GM21717 (cell line): ENCODE data around the gene CLRN2.
"Not testable (repeated sequence)": the region's sequence is repeated elsewhere in the genome, so short reads cannot be mapped to it uniquely, and the experiment has no call there.

Source experiments
- ATAC-seq: cut with Tn5 transposase; IDR thresholded peaks from one replicate; pipeline ENCODE4 v1.9.1; 2021; ENCODE audit warnings: mild to moderate bottlenecking, moderate library complexity; ENCODE audit not compliant: unreplicated experiment

CLRN2 gene

DNA sequence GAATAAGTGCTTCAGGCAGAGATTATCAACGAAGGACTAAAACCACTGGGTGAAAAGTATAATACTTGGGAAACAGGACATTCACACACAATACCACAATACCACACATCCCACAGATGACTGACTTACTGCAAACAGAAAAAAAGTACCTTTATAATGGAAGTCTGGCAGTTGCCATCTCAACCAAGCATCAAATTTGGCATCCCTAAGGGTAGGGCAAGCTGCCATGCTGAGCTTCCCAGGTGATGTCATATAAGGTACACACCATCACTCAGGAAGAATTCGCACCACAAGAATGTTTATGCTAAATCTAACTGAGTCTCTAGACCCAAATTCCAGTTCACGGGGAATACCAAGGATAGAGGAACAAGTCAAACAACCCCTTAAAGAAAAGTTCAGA, 12.2 kb upstream of the CLRN2 start:
- no peak for ATAC-seq

DNA sequence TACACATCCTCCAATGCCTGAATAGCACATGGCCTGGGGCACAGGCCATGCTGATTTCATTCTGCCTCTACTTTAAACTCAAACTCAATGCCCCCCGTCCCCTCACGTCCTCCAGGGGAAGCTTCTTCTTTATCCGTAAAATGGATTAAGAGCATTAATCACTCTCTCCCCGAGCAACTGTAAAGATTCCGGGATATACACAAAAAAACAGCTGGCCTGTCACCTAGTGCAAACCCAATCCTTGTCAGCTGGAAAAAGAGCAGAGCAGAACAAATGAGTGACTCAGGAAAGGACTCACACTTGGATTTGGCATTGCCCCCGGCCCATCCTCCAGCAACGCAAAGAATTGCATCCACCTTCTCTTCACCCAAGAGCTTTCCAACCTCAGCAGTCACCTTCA, 10.9 kb upstream of the CLRN2 start:
- no peak for ATAC-seq

DNA sequence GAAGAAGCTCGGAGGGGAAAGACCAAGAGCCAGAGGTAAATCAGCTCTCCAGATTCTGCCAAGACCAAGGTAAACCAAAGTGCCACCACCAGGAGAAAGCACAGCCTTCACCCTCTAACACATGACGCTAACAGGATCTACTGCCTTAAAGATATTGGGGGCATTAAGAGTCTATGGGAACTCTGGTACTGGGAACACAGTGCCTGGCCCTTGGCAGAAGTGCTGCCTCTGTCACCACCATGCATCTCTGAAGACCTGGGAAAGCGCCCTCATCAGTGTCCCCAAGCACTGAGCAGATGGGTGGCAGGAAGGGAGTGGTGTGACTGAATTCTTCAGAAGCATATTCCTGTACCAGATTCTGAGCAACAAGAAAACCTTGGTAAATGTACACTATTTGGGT, 4.4 kb upstream of the CLRN2 start:
- ATAC-seq: no peak

DNA sequence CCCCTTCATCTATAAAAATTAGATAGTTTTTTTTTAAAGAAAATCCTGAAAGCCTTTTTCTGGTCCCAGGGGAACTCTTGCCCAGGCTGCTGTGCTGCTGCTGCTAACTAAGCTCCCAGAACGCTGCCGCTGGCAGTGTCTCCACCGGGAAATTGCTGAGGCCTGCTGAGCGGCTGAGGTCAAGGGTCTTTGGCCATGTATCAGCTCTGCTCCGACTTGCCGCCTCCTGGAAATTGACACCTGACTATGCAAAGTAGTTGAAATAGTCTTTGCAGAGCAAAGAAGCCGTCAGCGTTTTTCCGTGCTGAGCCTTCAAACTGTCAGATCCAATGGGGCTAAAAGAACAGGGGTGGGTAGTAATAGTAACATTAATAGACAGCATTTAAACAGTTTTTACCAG, 3.9 kb upstream of the CLRN2 start:
- no peak for ATAC-seq

DNA sequence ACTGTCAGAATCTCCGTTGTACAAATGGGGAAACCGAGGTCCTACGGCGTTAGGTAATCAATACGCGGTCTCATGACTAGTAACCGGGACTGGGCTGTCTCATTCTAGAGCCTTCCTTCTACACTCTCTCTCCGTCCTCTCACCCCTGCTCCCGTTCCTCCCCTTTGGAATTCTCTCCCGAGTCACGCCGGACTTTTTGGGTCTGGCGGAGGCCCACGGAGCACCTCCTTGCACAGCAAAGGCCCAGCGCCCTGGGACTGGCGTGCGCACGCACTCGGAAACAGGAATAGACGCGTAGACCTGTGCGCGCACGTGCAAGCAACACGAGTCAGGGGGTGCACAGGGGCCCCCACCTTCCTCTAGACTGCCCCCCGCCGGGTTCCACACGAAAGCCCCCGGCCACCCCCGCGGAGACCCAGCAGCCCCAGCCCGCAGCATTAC, 3.4 kb upstream of the CLRN2 start:
- ATAC-seq: peak; percentile 67

DNA sequence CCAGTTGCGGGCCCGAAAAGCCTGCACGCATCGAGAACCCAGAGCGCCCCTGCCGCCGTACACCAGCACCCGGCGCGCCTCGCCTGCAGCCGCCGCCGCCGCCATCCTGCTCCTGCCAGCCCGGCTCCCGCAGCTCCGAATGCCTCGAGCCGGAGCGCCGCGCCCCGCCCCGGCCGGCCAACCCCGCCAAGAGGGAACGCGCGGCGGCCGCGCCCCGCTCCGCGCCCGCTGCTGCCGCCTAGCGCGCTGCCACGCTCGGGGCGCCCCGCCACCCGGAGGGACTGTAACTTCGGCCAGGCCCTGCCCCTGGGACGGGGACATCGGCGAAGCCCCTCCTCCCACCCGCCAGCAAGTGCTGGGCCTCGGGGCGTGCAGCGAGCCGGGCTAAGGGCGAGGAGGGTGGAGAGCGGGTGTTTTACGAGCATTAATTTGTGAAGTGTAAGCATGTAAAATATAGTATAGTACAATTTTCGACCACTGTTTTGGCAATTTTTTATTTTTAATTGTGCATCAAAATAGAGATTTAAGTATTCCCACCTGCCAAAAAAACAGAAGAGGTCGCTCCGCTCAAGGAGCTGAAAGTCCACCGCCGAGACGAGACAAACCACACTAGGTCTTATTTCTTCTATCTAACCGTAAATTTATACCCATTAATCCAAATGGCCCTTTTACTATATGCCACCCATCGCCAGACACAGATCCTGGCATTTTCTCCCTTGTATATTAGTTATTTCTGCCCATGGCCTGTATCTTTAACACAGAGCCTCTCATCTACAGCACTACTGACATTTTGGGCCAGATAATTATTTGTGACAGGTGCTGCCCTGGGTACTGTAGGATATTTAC, 2.8 kb upstream of the CLRN2 start, which contains the start of gene QDPR:
Gene QDPR, minus strand, starts transcription at position 141 of the 846 bp plus-strand sequence. Its CDS starts 36 bp downstream, at position 105.
- ATAC-seq: peak; percentile 97

DNA sequence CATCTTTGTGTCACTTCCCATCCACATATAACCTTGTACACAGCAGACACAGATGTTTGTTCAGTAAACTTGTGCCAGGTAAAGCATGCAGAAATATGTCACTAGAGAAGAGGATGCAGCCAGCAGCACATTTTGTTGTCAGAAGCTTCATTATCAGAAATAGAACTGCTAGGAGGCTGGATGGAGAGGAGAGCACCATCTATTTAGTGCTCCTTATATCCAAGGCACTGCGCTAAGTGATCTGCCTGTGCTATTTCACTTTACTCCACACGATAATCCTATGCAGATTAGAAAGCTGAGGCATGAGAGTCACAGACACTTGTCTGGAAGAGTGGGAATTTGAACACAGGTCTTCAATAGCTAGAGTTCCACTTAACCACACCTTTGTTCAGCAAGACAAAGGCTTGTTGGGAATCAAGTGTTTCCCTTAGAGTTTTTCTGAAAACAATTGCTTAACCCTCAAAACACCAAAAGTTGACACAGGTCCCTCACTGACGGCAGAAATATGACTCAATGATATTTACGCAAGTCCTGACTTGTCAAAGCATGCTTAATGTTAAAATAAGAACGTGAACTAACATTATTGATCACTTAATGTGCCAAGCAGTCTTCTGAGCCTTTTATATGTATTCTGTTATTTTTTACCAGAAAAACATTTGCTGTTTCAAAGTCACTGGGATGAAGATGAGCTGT, 1.8 kb upstream of the CLRN2 start:
- no peak for ATAC-seq

DNA sequence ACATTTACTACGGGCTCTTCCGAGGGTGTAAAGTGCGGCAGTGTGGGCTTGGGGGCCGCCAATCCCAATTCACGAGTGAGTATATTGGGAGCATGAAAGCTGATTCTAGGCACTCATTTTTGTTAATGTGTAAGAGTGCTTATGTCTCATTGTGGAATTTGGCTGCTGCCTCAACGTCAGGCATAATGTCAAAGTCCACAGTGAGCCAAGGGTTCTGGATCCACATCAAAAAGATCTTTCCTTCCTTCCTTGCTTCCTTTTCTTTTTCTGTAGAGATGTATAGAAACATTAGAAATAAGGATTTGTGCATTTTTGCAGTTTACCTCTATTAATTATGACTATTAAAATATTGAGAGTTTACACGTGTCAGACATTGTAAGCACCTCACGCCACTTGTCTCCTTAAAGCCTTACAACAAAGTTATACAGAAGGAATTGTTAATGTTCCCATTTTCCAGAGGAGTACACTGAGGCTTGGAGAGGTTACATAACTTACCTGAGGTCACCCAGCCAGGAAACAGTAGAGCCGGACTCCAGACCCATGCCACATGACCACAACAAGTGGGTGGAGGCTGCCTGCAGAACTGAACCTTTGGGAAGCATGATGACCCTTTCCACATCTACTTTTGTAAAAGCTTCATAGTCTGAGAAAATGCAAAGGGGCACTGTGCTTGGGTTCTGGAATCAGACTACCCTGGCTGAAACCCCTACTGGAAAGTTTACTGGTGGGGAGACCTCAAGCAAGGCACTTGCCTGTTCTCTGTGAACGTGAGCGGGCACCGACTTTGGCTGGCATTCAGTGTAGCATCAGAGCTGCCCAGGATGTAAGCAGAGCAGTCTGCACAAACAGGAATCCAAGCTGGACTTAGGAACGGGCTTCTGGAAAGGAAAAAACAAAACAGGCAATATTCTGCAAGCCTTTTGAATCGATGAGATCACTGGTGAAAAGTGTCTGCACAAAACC, 761 bp downstream of the CLRN2 start:
- ATAC-seq: no peak

DNA sequence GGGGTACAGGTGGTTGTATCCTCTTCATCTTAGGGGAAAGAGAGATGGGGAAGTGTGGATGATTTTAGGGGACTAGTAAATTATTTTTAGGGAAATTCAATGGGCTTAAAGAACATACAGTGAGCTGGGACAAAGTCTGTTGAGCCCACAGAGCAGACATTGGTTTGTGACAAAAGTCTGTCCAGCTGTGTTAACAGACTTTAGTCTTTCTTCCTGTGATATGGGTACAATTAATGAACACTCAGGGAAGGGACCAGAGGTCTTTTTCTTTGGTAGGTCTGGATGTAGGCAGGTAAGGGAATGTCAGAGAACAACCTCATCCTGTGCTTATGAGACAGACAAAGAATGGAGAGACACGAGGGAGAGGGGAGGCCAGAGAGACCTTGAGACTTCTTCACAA, 2.0 kb downstream of the CLRN2 start:
- ATAC-seq: no peak

DNA sequence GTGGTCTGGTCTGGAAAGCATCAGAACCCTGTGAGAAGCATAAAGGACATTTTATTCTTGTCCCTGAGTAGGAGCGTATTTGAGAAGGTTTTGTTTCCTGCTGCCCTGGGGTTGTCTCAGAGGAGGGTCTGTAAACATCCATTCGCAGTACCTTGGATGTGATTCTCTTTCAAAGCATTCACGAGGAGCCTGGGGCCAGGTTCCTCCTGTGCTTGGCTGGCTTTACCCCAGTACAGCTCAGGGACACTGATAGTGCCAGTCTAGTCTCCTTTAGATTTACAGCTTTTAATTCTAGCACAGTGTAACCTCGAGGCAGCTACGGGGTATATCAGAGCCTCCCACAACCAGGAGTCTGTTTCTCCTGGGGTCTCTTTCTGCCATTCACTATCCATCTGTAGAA, 2.7 kb downstream of the CLRN2 start:
- ATAC-seq: no peak

DNA sequence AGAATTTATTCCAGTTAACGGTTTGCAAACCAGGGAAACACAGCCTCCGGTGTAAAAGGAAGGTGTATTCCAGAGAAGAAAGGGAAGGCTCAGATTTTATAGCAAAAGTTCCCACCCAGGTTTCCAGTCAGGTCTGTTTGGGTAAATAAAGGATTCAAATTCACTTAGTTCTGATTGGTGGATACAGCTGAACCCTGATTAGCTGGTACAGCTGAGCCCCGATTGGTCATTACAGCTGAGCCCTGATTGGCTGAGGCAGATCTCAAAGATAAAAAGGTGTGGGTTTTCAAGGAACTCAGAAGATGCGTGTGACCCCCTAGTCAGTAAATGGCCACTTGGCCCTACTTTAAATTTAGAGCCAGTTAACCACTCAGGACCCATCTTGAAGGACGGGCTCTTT, 6.6 kb downstream of the CLRN2 start:
- ATAC-seq: no peak

DNA sequence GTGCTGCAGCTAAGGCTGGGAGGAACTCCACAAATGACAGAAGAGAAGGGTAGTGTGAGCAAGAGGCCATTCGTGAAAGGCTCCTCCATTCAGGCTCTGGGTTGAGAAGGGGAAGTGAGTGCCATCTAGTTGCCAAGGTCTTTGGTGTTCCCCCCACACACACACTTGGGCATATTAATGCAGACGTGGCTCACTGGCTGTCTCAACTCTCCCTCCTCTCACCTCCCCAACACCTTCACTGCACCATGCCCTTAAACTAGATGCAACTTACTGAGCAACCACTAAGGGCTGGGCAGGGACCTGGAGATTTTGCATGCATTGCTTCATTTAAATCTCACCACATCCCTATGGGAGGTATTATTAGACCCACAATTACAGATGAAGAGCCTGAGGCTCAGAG, 8.7 kb downstream of the CLRN2 start:
- ATAC-seq: no peak

DNA sequence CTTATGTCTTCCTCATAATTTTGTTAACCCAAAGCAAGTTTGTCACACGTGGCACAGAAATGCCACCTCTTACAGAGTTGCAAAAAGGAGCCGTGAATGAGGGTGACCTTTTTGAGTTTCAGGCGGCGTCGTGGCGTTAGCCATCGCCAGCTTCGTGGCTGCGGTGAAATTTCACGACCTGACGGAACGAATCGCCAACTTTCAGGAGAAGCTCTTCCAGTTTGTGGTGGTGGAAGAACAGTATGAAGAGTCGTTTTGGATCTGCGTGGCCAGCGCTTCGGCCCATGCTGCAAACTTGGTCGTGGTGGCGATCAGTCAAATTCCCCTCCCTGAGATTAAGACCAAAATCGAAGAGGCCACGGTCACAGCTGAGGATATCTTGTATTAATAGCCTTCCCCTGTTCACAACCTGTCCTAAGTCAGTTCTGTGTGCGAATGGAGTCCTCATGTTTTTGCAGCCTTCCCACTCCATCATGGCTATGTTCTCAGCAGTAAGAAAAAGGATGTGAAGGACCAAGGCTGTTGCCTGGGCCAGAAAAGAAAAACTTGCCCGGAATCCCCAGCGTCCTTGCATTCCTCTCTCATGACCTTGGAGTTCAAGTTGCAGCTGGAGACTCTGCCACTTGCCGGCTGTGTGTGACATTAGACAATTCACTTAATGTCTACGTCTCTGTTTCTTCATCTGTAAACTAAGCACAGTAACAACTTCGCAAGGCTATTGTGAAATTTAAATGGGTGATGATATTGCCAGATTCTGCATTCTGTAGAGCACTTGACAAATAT, 11.9 kb downstream of the CLRN2 start:
- ATAC-seq: no peak

DNA sequence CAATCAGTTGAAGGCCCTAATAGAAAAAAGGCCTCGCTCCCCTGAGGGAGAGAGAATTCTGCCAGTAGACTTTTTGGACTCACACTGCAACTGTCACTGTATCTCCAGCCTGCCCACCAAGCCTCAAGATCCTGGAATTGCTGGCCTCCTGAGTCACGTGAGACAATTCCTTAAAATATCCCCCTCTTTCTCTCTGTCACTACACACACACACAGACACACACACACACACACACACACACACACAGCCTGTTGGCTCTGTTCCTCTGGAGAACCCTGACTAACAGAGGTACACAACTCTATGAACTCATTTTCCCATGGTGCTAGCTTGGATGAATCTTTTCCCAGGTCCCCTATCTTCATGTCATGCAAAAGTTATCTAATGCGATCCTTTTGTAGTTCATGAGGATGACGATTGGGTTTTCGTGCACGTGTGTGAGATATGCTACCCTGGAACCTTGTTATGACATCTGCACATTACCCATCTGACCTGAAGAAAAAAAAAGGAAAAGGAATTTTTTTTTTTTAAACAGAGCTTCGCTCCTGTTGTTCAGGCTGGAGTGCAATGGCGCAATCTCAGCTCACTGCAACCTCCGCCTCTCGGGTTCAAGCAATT, 13.7 kb downstream of the CLRN2 start:
- ATAC-seq: no peak

DNA sequence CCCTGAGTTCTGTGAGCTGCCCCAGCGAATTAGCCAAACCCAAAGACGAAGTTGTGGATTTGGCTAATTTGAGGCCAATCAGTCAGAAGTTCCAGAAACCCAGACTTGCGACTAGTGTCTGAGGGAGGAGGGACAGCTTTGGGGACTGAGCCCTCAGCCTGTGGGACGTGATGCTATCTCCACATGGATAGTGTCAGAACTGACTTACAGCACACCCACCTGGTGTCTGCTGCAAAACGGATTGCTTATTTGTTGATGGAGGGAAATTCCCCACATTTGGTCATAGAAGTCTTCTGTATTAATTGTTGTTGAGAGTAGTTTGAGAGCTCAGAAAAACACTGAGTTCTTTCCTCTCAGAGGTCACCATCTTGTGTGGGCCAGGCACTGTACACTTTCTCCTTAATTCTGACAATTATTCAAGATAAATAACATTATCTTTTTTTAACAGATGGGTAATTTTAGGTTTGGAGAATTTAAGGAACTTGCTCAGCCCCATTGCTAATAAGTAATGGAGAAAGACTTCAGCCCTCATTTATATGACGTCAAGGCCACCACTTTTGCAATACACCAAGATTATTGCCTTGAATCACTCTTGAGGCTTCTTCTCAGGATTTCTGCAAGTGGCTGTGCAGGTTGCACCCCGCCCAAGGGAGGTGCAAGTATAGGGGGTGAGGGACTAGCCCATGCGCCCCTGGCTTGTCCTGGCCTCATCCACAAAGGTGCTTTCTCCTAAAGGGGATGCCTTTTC, 16.7 kb downstream of the CLRN2 start:
- no peak for ATAC-seq

DNA sequence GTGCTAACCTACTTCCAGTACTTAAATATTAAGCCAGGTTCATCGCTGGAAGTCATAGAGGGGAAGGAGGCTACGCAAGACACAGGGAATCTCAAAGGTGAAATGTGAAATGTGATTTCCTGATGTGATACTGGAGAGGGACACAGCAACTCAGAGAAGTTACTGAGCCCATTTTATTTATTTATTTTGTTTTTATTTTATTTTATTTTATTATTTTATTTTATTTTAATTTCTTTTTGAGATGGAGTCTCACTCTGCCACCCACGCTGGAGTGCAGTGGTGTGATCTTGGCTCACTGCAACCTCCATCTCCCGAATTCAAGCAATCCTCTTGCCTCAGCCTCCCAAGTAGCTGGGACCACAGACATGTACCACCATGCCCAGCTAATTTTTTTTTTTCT, 19.7 kb downstream of the CLRN2 start:
- no peak for ATAC-seq

DNA sequence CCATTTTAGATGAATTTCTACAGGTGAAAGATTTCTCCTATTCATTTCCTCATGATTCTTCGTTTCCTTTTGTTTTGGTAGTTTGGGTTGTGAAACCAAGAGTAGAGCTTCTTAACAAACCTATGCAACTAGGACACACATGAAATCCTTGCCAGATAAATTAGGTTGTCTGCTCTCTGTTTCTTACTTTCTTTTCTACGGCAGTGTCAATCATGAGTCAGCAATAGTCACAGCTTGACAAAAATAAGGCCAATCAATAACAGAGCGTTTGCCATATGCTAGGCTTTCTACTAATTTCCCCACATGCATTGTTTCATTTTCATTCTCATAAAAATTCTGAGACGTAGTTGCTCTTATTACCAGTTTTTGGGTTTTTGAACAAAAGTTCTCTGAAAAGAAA, 20.3 kb downstream of the CLRN2 start:
- peak; percentile 49 for ATAC-seq

DNA sequence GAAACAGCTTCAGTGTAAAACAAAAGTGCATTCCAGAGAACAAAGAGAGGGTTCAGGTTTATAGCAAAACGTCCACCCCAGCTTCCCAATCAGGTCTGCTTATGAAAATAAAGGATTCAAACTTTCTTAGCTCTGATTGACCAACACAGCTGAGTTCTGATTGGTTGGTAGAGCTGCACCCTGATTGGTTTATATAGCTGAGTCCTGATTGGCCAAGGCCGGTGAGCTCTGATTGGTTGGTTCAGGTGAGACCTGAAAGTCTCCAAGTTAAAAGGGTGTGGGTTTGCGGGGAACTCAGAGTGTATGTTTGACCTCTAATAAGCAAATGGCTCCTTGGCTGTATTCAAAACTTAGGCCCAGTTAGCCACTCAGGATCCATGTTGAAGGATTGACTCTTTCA, 20.9 kb downstream of the CLRN2 start:
- ATAC-seq: no peak

DNA sequence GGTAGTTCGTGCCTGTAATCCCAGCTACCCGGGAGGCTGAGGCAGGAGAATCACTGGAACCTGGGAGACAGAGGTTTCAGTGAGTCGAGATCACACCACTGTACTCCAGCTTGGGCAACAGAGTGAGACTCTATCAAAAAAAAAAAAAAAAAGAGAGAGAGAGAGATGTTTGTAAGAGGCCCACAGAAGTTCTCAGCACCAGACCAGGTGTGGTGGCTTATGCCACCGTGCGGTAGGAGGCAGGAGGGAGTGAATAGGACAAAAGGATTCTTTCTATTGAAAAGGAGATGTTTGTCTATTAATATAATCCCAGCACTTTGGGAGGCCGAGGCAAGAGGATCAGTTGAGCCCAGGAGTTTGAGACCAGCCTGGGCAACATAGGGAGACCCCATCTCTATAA, 22.1 kb downstream of the CLRN2 start:
- not testable (repeated sequence) for ATAC-seq
